MCF 10A (cell line): Measurements from ENCODE around the gene FAM234A. TPM values are rescaled to one million over a fixed set of nuclear protein-coding genes. Genes with fewer than 3 reads are reported as not detected.

Experiments used
- BruUV-seq: library from RNA; stranded (reverse); fragments of 400-500 nt; replicated peaks from 2 replicates; lab custom pipeline; 2021; lab: Mats Ljungman, UMichigan
- CTCF ChIA-PET: fragments of 300-600 bp; sonication (Branson Sonifier 250); formaldehyde crosslinking; extraction: SDS; loops from one replicate; lab custom pipeline; 2021; ENCODE audit warnings: antibody characterized with exemption, inconsistent platforms; lab: Yijun Ruan, JAX
- POLR2A ChIA-PET: fragments of 300-600, 350-650 bp; sonication (Branson Sonifier 250); formaldehyde crosslinking; extraction: SDS; loops from one replicate; lab custom pipeline; 2020; ENCODE audit warnings: antibody characterized with exemption, inconsistent platforms; lab: Yijun Ruan, JAX
- DNase-seq: peaks from one replicate; pipeline ENCODE4 v3.0.0-alpha.2; 2018; ENCODE audit not compliant: unreplicated experiment
- H3K27ac Mint-ChIP-seq: one replicate; pipeline ENCODE4 v1.8.0; 2022; ENCODE audit warnings: mild to moderate bottlenecking, low read depth, mixed read lengths; ENCODE audit not compliant: unreplicated experiment
- H3K27me3 Mint-ChIP-seq: one replicate; pipeline ENCODE4 v1.8.0; 2022; ENCODE audit warnings: mixed read lengths; ENCODE audit not compliant: insufficient read depth, unreplicated experiment
- H3K36me3 Mint-ChIP-seq: one replicate; pipeline ENCODE4 v1.8.0; 2022; ENCODE audit warnings: mild to moderate bottlenecking, moderate library complexity, mixed read lengths; ENCODE audit not compliant: insufficient read depth, unreplicated experiment
- H3K4me1 Mint-ChIP-seq: one replicate; pipeline ENCODE4 v1.8.0; 2022; ENCODE audit warnings: mixed read lengths; ENCODE audit not compliant: insufficient read depth, unreplicated experiment
- H3K4me3 Mint-ChIP-seq: one replicate; pipeline ENCODE4 v1.8.0; 2022; ENCODE audit warnings: mild to moderate bottlenecking, moderate library complexity, mixed read lengths; ENCODE audit not compliant: unreplicated experiment
- H3K9me3 Mint-ChIP-seq: one replicate; pipeline ENCODE4 v1.8.0; 2022; ENCODE audit warnings: mixed read lengths; ENCODE audit not compliant: unreplicated experiment
- CTCF ChIP-seq: fragments of 200-600 bp; IDR thresholded peaks from one replicate; pipeline ENCODE4 v1.8.0; 2022; ENCODE audit warnings: antibody characterized with exemption, mild to moderate bottlenecking; ENCODE audit not compliant: unreplicated experiment
- intact Hi-C: fragments of 100-400 bp; cut with micrococcal nuclease; formaldehyde crosslinking; loops from 2 replicates; pipeline ENCODE4 v1.14.1; 2022
- total RNA-seq: library from RNA; stranded (reverse); gene quantifications from 2 replicates; pipeline ENCODE4 v1.2.3, GENCODE V29; 2022

FAM234A gene
- total RNA-seq, 1 experiment from 2014 or later: 67.3 TPM

GRCh38 chr16:268141-269053, 33.8 kb downstream of the FAM234A start:
- POLR2A ChIA-PET: interaction anchor here (1.1 kb wide), 1 partner anchor 33 kb away, joined by 4 read pairs; no protein-coding TSS in a partner anchor
- CTCF ChIA-PET: interaction anchor here (1.4 kb wide), 1 partner anchor 26 kb away, joined by 4 read pairs; no protein-coding TSS in a partner anchor
- Mint-ChIP-seq H3K4me1 (peaks cover 18% of the 10 kb centered on the region), H3K36me3 (peaks cover 17% of the 10 kb centered on the region), H3K4me3 (no peak overlapping the region), H3K27ac (no peak overlapping the region), H3K9me3 (no peaks in the 10 kb centered on the region), H3K27me3 (no peaks in the 10 kb centered on the region)
- no peak for TF ChIP-seq CTCF
- intact Hi-C loops: no loop called here
- no peak for DNase-seq
- BruUV-seq: no TSS peak

- H3K36me3 Mint-ChIP-seq: peaks cover 11% of the 10 kb centered on the region
- no peak overlapping the region for H3K4me3 Mint-ChIP-seq
- H3K4me1 Mint-ChIP-seq: peaks cover 18% of the 10 kb centered on the region
- no peak overlapping the region for H3K27ac Mint-ChIP-seq
- H3K27me3 Mint-ChIP-seq: no peaks in the 10 kb centered on the region
- CTCF ChIA-PET: interaction anchor here (1.4 kb wide), 1 partner anchor 26 kb away, joined by 4 read pairs; no protein-coding TSS in a partner anchor
- H3K9me3 Mint-ChIP-seq: no peaks in the 10 kb centered on the region
- POLR2A ChIA-PET: interaction anchor here (1.1 kb wide), 1 partner anchor 33 kb away, joined by 4 read pairs; no protein-coding TSS in a partner anchor
- no peak for TF ChIP-seq CTCF
- no TSS peak for BruUV-seq
- DNase-seq: no peak
- intact Hi-C loops: no loop called here
Observed at GRCh38 chr16:269061-269796, 34.6 kb downstream of the FAM234A start.

- H3K27me3 Mint-ChIP-seq: no peaks in the 10 kb centered on the region
- intact Hi-C loops: no loop called here
- TF ChIP-seq CTCF: no peak
- ChIA-PET CTCF (no interaction called here), POLR2A (no interaction called here)
- H3K9me3 Mint-ChIP-seq: no peaks in the 10 kb centered on the region
- no peak overlapping the region for H3K4me3 Mint-ChIP-seq
- H3K4me1 Mint-ChIP-seq: peaks cover 15% of the 10 kb centered on the region
- H3K27ac Mint-ChIP-seq: no peak overlapping the region
- BruUV-seq: no TSS peak
- DNase-seq: no peak
- H3K36me3 Mint-ChIP-seq: peaks cover 5% of the 10 kb centered on the region
Observed at GRCh38 chr16:270381-271255, 36.0 kb downstream of the FAM234A start.
